WERI-Rb-1 (cell line): Measurements from ENCODE around the gene TRMT112.
A peak's percentile ranks its signal among the peaks of the same experiment; 100 is the strongest.

Experiments used
- DNase-seq: peaks from one replicate; pipeline ENCODE4 v3.0.0-alpha.2; 2020
- H3K27ac ChIP-seq: fragments of 250-450 bp; sonication (Bioruptor Pico); 2 replicates; pipeline ENCODE4 v1.5.1; 2020; ENCODE audit warnings: mild to moderate bottlenecking, moderate library complexity
- H3K27me3 ChIP-seq: fragments of 250-450 bp; sonication (Bioruptor Pico); 2 replicates; pipeline ENCODE4 v1.5.1; 2021; ENCODE audit warnings: mild to moderate bottlenecking, low read depth, moderate library complexity; ENCODE audit not compliant: insufficient read depth, severe bottlenecking
- H3K36me3 ChIP-seq: fragments of 250-450 bp; sonication (Bioruptor Pico); 2 replicates; pipeline ENCODE4 v1.5.1; 2020; ENCODE audit warnings: mild to moderate bottlenecking, moderate library complexity
- H3K4me3 ChIP-seq: 2 replicates; pipeline ENCODE4 v1.5.1; 2011; ENCODE audit warnings: low read depth, mild to moderate bottlenecking, control low read depth, low read length
- H3K9me3 ChIP-seq: fragments of 250-450 bp; sonication (Bioruptor Pico); 2 replicates; pipeline ENCODE4 v1.5.1; 2021; ENCODE audit warnings: mild to moderate bottlenecking, moderate library complexity; ENCODE audit not compliant: severe bottlenecking
- TF ChIP-seq, protein P1 (sequence below): IDR thresholded peaks from 2 replicates; pipeline ENCODE4 v1.5.1; 2011; ENCODE audit warnings: low read depth, mild to moderate bottlenecking, control low read depth, inconsistent platforms, low read length

TRMT112 gene

DNA sequence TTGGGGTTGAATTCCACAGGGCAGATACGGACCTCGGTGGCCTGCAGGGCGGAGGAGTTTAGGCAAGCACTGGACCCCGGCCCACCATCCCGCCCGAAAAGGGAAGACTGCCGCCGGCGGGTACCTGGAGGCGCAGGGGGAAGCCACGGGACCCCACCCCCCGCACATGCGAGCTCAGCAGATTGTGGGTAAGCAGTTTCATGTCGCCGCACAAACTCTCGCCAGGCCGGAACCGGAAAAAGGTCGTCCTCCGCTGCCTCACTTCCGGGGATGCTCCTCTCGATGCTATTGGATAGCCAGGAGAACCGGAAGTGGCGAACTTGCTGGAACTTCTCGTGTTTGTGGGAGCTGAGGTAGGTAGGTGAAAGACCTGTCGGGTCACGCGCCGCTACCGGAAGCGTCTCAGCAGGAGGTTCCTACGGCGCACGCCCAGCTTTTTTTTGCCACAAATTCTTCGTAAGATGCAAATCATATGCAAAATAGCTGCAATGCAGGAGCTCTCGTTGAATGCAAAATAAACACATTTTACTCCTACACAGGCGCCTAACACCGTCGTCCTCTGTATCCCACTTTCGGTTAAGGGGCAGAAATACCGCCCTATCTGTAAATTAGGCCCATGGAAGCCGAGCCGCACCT lies at the start of gene TRMT112:
Gene TRMT112, minus strand, starts transcription at position 235 of the 636 bp plus-strand sequence. Its CDS starts 33 bp downstream, at position 202.
- DNase-seq, result peak; percentile 95
- TF ChIP-seq, protein P1, sequence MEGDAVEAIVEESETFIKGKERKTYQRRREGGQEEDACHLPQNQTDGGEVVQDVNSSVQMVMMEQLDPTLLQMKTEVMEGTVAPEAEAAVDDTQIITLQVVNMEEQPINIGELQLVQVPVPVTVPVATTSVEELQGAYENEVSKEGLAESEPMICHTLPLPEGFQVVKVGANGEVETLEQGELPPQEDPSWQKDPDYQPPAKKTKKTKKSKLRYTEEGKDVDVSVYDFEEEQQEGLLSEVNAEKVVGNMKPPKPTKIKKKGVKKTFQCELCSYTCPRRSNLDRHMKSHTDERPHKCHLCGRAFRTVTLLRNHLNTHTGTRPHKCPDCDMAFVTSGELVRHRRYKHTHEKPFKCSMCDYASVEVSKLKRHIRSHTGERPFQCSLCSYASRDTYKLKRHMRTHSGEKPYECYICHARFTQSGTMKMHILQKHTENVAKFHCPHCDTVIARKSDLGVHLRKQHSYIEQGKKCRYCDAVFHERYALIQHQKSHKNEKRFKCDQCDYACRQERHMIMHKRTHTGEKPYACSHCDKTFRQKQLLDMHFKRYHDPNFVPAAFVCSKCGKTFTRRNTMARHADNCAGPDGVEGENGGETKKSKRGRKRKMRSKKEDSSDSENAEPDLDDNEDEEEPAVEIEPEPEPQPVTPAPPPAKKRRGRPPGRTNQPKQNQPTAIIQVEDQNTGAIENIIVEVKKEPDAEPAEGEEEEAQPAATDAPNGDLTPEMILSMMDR, result no peak
- Histone ChIP-seq H3K9me3 (no peaks in the 10 kb centered on the region), H3K27me3 (no peaks in the 10 kb centered on the region), H3K36me3 (peaks cover 14% of the 10 kb centered on the region), H3K4me3 (peak within 1 kb of the TSS; percentile 85), H3K27ac (peak within 1 kb of the TSS; percentile 94)

DNA sequence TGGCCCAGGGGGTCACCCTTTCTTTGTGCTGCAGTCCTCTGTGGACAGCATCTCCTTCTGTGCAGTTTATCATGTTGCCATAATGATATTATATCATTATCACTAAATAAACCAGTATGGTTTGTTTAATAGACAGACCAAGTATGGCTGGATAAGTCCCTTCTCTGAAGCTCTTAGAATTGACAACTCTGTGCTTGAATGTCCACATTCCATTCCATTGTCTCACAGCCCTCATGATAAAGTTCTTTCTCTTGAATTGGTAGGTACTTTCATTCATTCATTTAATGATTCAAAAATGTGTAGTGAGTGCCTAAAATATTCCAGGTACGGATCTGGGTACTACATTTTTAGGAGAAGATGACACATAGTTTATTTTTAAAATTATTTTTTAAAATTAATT lies 49.4 kb upstream of the TRMT112 start:
- TF ChIP-seq, protein P1, result no peak
- Histone ChIP-seq H3K36me3 (peaks cover 41% of the 10 kb centered on the region), H3K27ac (no peak overlapping the region), H3K4me3 (no peak overlapping the region), H3K27me3 (no peaks in the 10 kb centered on the region), H3K9me3 (no peaks in the 10 kb centered on the region)
- DNase-seq, result no peak

DNA sequence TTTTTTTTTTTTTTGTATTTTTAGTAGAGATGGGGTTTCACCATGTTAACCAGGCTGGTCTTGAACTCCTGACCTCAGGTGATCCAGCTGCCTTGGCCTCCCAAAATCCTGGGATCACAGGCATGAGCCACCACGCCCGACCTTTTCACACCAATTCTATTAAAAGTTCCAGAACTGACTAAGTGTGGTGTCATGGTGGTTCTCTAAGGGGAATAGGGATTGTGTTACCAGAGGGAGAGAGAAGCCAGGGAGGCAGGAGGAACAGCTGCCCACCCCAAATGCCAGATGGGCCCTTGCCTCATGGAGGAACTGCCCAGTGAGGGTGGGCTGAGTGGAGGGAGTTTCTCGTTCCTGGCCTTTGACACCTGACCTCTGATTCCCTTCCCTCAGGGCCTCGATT lies 47.6 kb upstream of the TRMT112 start:
- Histone ChIP-seq H3K27ac (no peak overlapping the region), H3K27me3 (no peaks in the 10 kb centered on the region), H3K9me3 (no peaks in the 10 kb centered on the region), H3K4me3 (no peak overlapping the region), H3K36me3 (peaks cover 39% of the 10 kb centered on the region)
- DNase-seq, result no peak
- TF ChIP-seq, protein P1, result no peak

DNA sequence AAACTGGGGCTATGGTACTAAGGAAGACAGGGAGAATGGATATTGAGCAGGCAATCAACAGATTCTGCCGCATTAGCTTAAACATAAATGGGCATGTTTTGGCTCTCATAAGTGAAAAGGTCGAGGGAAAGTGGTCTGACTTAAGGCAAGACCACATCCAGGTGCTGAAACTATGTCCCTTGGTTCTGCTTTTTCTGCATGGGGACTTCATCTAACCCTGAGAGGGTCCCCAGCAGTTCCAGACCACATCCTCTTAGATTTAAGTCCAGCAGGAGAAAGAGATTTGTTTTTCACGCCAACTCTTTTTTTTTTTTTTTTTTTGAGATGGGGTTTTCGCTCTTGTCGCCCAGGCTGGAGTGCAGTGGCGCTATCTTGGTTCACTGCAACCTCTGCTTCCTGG lies 47.1 kb upstream of the TRMT112 start:
- peaks cover 34% of the 10 kb centered on the region for H3K36me3 ChIP-seq
- TF ChIP-seq, protein P1, result no peak

DNA sequence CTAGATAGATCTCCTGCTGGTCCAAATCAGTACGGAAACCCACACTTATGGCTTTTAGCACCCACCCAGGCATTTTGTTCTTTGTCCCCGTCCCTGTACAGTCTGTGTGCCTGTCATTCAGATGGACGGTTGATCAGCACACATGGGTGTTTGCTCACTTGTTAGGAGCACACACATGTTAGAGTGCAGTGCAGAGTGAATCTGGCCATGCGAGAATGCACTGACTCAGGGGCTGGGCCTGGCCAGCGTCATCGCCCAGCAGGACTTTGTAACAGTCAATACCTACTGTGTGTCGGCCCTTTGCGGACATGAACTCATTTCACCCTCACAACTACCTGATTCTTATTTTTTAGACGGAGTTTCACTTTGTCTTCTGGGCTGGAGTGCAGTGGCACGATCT lies 45.0 kb upstream of the TRMT112 start:
- H3K36me3 ChIP-seq, result peaks cover 29% of the 10 kb centered on the region
- H3K27ac ChIP-seq, result no peak overlapping the region
- no peaks in the 10 kb centered on the region for H3K9me3 ChIP-seq
- no peak for DNase-seq
- no peak overlapping the region for H3K4me3 ChIP-seq
- H3K27me3 ChIP-seq, result no peaks in the 10 kb centered on the region
- TF ChIP-seq, protein P1, result no peak

More for the DNA sequence above, 47.1 kb upstream of the TRMT112 start:
- Histone ChIP-seq H3K27ac (no peak overlapping the region), H3K9me3 (no peaks in the 10 kb centered on the region), H3K27me3 (no peaks in the 10 kb centered on the region), H3K4me3 (no peak overlapping the region)
- DNase-seq, result no peak

DNA sequence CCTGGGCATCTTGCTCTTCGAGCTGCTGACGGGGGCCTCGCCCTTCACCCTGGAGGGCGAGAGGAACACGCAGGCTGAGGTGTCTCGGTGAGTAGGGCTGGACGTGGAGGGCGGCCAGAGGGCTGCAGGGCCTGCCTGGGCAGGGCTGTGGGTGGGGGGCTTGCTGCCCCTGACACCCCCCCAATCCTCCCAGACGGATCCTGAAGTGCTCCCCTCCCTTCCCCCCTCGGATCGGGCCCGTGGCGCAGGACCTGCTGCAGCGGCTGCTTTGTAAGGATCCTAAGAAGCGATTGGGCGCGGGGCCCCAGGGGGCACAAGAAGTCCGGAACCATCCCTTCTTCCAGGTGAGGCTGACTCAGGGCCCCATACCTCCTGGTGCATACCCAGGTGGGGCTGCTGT lies 44.3 kb upstream of the TRMT112 start:
- Histone ChIP-seq H3K27me3 (no peaks in the 10 kb centered on the region), H3K27ac (no peak overlapping the region), H3K9me3 (no peaks in the 10 kb centered on the region), H3K4me3 (no peak overlapping the region), H3K36me3 (peaks cover 29% of the 10 kb centered on the region)
- DNase-seq, result no peak
- TF ChIP-seq, protein P1, result no peak
